ACHN (cell line): ENCODE results near the gene MKNK2.
"Not testable (repeated sequence)": the region's sequence is repeated elsewhere in the genome, so short reads cannot be mapped to it uniquely, and the experiment has no call there.

Experiments
- DNase-seq: peaks from one replicate; pipeline ENCODE4 v3.0.0-alpha.2; 2015
- in situ Hi-C: cut with HindIII; loops from 2 replicates; pipeline ENCODE4 v1.10.0; 2017; ENCODE audit warnings: low sequenced_read_pairs, low pct_ligation_motif_present, low pct_unique_long_range_greater_than_20kb

MKNK2 gene

GRCh38 chr19:2013683-2013961, 37.4 kb downstream of the MKNK2 start:
- DNase-seq = no peak
- in situ Hi-C loops = no loop called here

GRCh38 chr19:2012941-2013682, 37.9 kb downstream of the MKNK2 start:
- in situ Hi-C loops = no loop called here
- DNase-seq = no peak

GRCh38 chr19:2011169-2011568, 39.9 kb downstream of the MKNK2 start:
- in situ Hi-C loops = no loop called here
- DNase-seq = no peak

GRCh38 chr19:2010135-2010668, 40.8 kb downstream of the MKNK2 start:
- in situ Hi-C loops = no loop called here
- no peak for DNase-seq

- in situ Hi-C loops = no loop called here
- no peak for DNase-seq
These were observed 47.2 kb downstream of the MKNK2 start for GRCh38 chr19:2003874-2004273.

- in situ Hi-C loops = no loop called here
- no peak for DNase-seq
These were observed 51.1 kb downstream of the MKNK2 start for GRCh38 chr19:1999856-2000515.

- in situ Hi-C loops = no loop called here
- no peak for DNase-seq
These were observed 52.0 kb downstream of the MKNK2 start for GRCh38 chr19:1998712-1999708.

GRCh38 chr19:1997353-1998233, 53.5 kb downstream of the MKNK2 start:
- in situ Hi-C loops = no loop called here
- no peak for DNase-seq

- no peak for DNase-seq
- in situ Hi-C loops = no loop called here
These were observed 58.2 kb downstream of the MKNK2 start for GRCh38 chr19:1992759-1993260.

GRCh38 chr19:1991018-1991913, 59.8 kb downstream of the MKNK2 start:
- in situ Hi-C loops = no loop called here

GRCh38 chr19:1990230-1991017, 60.6 kb downstream of the MKNK2 start:
- no peak for DNase-seq
- in situ Hi-C loops = no loop called here

More at GRCh38 chr19:1991018-1991913, 59.8 kb downstream of the MKNK2 start:
- no peak for DNase-seq

GRCh38 chr19:1989513-1990229, 61.4 kb downstream of the MKNK2 start:
- in situ Hi-C loops = no loop called here
- DNase-seq = no peak

- in situ Hi-C loops, DNase-seq: not testable (repeated sequence)
These were observed 62.6 kb downstream of the MKNK2 start for GRCh38 chr19:1988464-1988863.
